Natural killer cell (primary cell): ENCODE measurements around the gene TNFRSF11A. TPM values are rescaled to one million over a fixed set of nuclear protein-coding genes. Genes with fewer than 3 reads are reported as not detected.
A peak's percentile ranks its signal among the peaks of the same experiment; 100 is the strongest.

ENCODE experiments used
- ATAC-seq, 3 donors: fragments of 150-1000 bp in 2 of 3; fragments of 200-7000 bp in 1 of 3; cut with Tn5 transposase; 1 replicate in 1 of 3; 2 replicates in 2 of 3; pipeline ENCODE4 v1.10.0; 2021; ENCODE audit warnings: mild to moderate bottlenecking in 2 of 3, moderate library complexity in 2 of 3
- DNase-seq, 2 donors: peaks; one replicate each; pipeline versions ENCODE4 v3.0.0 to v3.0.0-alpha.2; 2013 to 2021; ENCODE audit warnings: mixed read lengths in 1 of 2
- H3K27ac ChIP-seq: one replicate; pipeline ENCODE4 v1.5.1; 2013; ENCODE audit warnings: mild to moderate bottlenecking, low read length
- H3K27me3 ChIP-seq: one replicate; pipeline ENCODE4 v1.6.1; 2013; ENCODE audit warnings: low read length; ENCODE audit not compliant: control insufficient read depth, insufficient read depth
- H3K36me3 ChIP-seq: one replicate; pipeline ENCODE4 v1.6.1; 2013; ENCODE audit warnings: low read length; ENCODE audit not compliant: control insufficient read depth, insufficient read depth
- H3K4me1 ChIP-seq: one replicate; pipeline ENCODE4 v1.6.1; 2013; ENCODE audit warnings: low read length; ENCODE audit not compliant: control insufficient read depth, insufficient read depth
- H3K4me3 ChIP-seq: one replicate; pipeline ENCODE4 v1.5.1; 2013; ENCODE audit warnings: low read length
- H3K9me3 ChIP-seq: one replicate; pipeline ENCODE4 v1.6.1; 2013; ENCODE audit warnings: low read length; ENCODE audit not compliant: control insufficient read depth, insufficient read depth
- H3K27ac Mint-ChIP-seq, 2 donors: one replicate each; pipeline ENCODE4 v1.8.0; 2022; ENCODE audit warnings: mild to moderate bottlenecking in 2 of 2, mixed read lengths in 2 of 2, moderate library complexity in 1 of 2
- H3K27me3 Mint-ChIP-seq, 2 donors: one replicate each; pipeline ENCODE4 v1.8.0; 2022; ENCODE audit warnings: low read depth in 2 of 2, mixed read lengths in 2 of 2
- H3K36me3 Mint-ChIP-seq: one replicate; pipeline ENCODE4 v1.8.0; 2022; ENCODE audit warnings: mixed read lengths
- H3K4me1 Mint-ChIP-seq, 2 donors: one replicate each; pipeline ENCODE4 v1.8.0; 2022; ENCODE audit warnings: mixed read lengths in 2 of 2
- H3K4me3 Mint-ChIP-seq: one replicate; pipeline ENCODE4 v1.8.0; 2022; ENCODE audit warnings: mild to moderate bottlenecking, moderate library complexity, mixed read lengths
- H3K9me3 Mint-ChIP-seq, 2 donors: one replicate each; pipeline ENCODE4 v1.8.0; 2022; ENCODE audit warnings: mixed read lengths in 2 of 2
- CTCF ChIP-seq: fragments of 200-600 bp; IDR thresholded peaks from one replicate; pipeline ENCODE4 v1.8.0; 2022; ENCODE audit warnings: antibody characterized with exemption
- WGBS: methylation state at CpG from one replicate; pipeline ENCODE4 v1.1.7; 2013; ENCODE audit warnings: missing lambda C conversion rate; ENCODE audit not compliant: insufficient coverage; 5-methylcytosine and 5-hydroxymethylcytosine counted together
- intact Hi-C: fragments of 100-400 bp; cut with micrococcal nuclease; formaldehyde crosslinking; loops from one replicate; pipeline ENCODE4 v1.14.2; 2022
- total RNA-seq, 4 donors: library from RNA; stranded (reverse); fragments of 120-200 nt in 1 of 4; gene quantifications; one replicate each; pipeline versions ENCODE4 v1.2.3 to v1.2.4, GENCODE V29; 2013 to 2022

TNFRSF11A gene
- total RNA-seq, 3 donors from 2014 or later (not counting 1 experiment from before 2014, with no cell fraction given): 6.9 to 10.9 (median 8.8) TPM

- H3K9me3 Mint-ChIP-seq: no peaks in the 10 kb centered on the region
- ATAC-seq (no peak), DNase-seq (peak in 1 of 2 donors; percentile 6)
- H3K4me1 ChIP-seq: no peaks in the 10 kb centered on the region
- no peaks in the 10 kb centered on the region for H3K4me1 Mint-ChIP-seq
- no peak for TF ChIP-seq CTCF
- 91% methylated on average over 3 of the region's 3 CpGs for WGBS
- H3K9me3 ChIP-seq: no peaks in the 10 kb centered on the region
- H3K27ac Mint-ChIP-seq: no peak overlapping the region
- peaks cover 52% of the 10 kb centered on the region for H3K36me3 ChIP-seq
- intact Hi-C loops: no loop called here
- H3K4me3 Mint-ChIP-seq: no peak overlapping the region
- no peaks in the 10 kb centered on the region for H3K27me3 ChIP-seq
- no peaks in the 10 kb centered on the region for H3K27me3 Mint-ChIP-seq
- H3K4me3 ChIP-seq: no peak overlapping the region
- H3K36me3 Mint-ChIP-seq: peaks cover 16% of the 10 kb centered on the region
- no peak overlapping the region for H3K27ac ChIP-seq
These were observed 24.6 kb upstream of the TNFRSF11A start for GRCh38 chr18:62300359-62300963.

- H3K4me1 ChIP-seq: no peaks in the 10 kb centered on the region
- H3K4me3 Mint-ChIP-seq: no peak overlapping the region
- H3K27ac ChIP-seq: no peak overlapping the region
- no peaks in the 10 kb centered on the region for H3K9me3 ChIP-seq
- peaks cover 53% of the 10 kb centered on the region for H3K36me3 ChIP-seq
- no peak overlapping the region for H3K4me3 ChIP-seq
- no peak for TF ChIP-seq CTCF
- H3K9me3 Mint-ChIP-seq: no peaks in the 10 kb centered on the region
- intact Hi-C loops: no loop called here
- H3K4me1 Mint-ChIP-seq: no peaks in the 10 kb centered on the region
- H3K27me3 ChIP-seq: no peaks in the 10 kb centered on the region
- WGBS: 100% methylated on average over 1 of the region's 1 CpG
- H3K36me3 Mint-ChIP-seq: peaks cover 16% of the 10 kb centered on the region
- H3K27ac Mint-ChIP-seq: no peak overlapping the region
- DNase-seq (no peak), ATAC-seq (no peak)
- no peaks in the 10 kb centered on the region for H3K27me3 Mint-ChIP-seq
These were observed 23.8 kb upstream of the TNFRSF11A start for GRCh38 chr18:62301322-62301721.

- Histone ChIP-seq H3K4me3 (no peak overlapping the region), H3K9me3 (no peaks in the 10 kb centered on the region), H3K27me3 (no peaks in the 10 kb centered on the region), H3K4me1 (no peaks in the 10 kb centered on the region), H3K27ac (no peak overlapping the region), H3K36me3 (peaks cover 9% of the 10 kb centered on the region)
- intact Hi-C loops: no loop called here
- WGBS: 97% methylated on average over 1 of the region's 1 CpG
- Mint-ChIP-seq H3K9me3 (no peaks in the 10 kb centered on the region), H3K27me3 (no peaks in the 10 kb centered on the region), H3K36me3 (no peaks in the 10 kb centered on the region), H3K4me1 (no peaks in the 10 kb centered on the region), H3K4me3 (no peak overlapping the region), H3K27ac (no peak overlapping the region)
- ATAC-seq (no peak), DNase-seq (no peak)
- TF ChIP-seq CTCF: no peak
These were observed 12.3 kb upstream of the TNFRSF11A start for GRCh38 chr18:62312851-62313250.
